Neural progenitor cell (in vitro differentiated cells): ENCODE measurements around the gene ARHGEF11. TPM values are rescaled to one million over a fixed set of nuclear protein-coding genes. Genes with fewer than 3 reads are reported as not detected.

Source experiments
- DNase-seq: peaks from one replicate; pipeline ENCODE4 v3.0.0-alpha.2; 2016; ENCODE audit warnings: low spot score
- H2AFZ ChIP-seq: fragments of 200-600 bp; sonication (generic); replicated peaks from 2 replicates; pipeline ENCODE4 v1.6.1; 2016; ENCODE audit warnings: antibody characterized with exemption
- H3F3A ChIP-seq: fragments of 200-600 bp; sonication (generic); 2 replicates; pipeline ENCODE4 v1.6.1; 2016; ENCODE audit warnings: antibody characterized with exemption, low read depth
- H3K27ac ChIP-seq: fragments of 200-600 bp; sonication (generic); 2 replicates; pipeline ENCODE4 v1.5.1; 2016; ENCODE audit warnings: mild to moderate bottlenecking
- H3K27me3 ChIP-seq: fragments of 200-600 bp; sonication (generic); 2 replicates; pipeline ENCODE4 v1.6.1; 2016; ENCODE audit warnings: mild to moderate bottlenecking, moderate library complexity
- H3K36me3 ChIP-seq: fragments of 200-600 bp; sonication (generic); 2 replicates; pipeline ENCODE4 v1.5.1; 2016
- H3K4me1 ChIP-seq: fragments of 200-600 bp; sonication (generic); 2 replicates; pipeline ENCODE4 v1.6.1; 2016; ENCODE audit warnings: mixed run types
- H3K4me2 ChIP-seq: fragments of 200-600 bp; sonication (generic); 2 replicates; pipeline ENCODE4 v1.6.1; 2016
- H3K4me3 ChIP-seq: fragments of 200-600 bp; sonication (generic); 2 replicates; pipeline ENCODE4 v1.5.1; 2016
- H3K79me2 ChIP-seq: fragments of 200-600 bp; sonication (generic); 2 replicates; pipeline ENCODE4 v1.6.1; 2016; ENCODE audit warnings: low read depth
- H3K9ac ChIP-seq: fragments of 200-600 bp; sonication (generic); 2 replicates; pipeline ENCODE4 v1.6.1; 2016
- H3K9me3 ChIP-seq: fragments of 200-600 bp; sonication (generic); 2 replicates; pipeline ENCODE4 v1.5.1; 2016; ENCODE audit warnings: low read depth
- H4K20me1 ChIP-seq: fragments of 200-600 bp; sonication (generic); 2 replicates; pipeline ENCODE4 v1.6.1; 2016; ENCODE audit warnings: low read depth
- H3K27ac Mint-ChIP-seq: 3 replicates; pipeline ENCODE4 v1.8.0; 2021; ENCODE audit warnings: mixed read lengths
- H3K27me3 Mint-ChIP-seq: 2 replicates; pipeline ENCODE4 v1.8.0; 2022; ENCODE audit warnings: low read depth, mild to moderate bottlenecking, inconsistent platforms, moderate library complexity, mixed read lengths; ENCODE audit not compliant: insufficient read depth
- H3K36me3 Mint-ChIP-seq: 3 replicates; pipeline ENCODE4 v1.8.0; 2021; ENCODE audit warnings: mixed read lengths
- H3K4me1 Mint-ChIP-seq: 3 replicates; pipeline ENCODE4 v1.8.0; 2021; ENCODE audit warnings: mixed read lengths
- H3K4me3 Mint-ChIP-seq: 3 replicates; pipeline ENCODE4 v1.8.0; 2021; ENCODE audit warnings: mild to moderate bottlenecking, moderate library complexity, mixed read lengths
- H3K9me3 Mint-ChIP-seq: 3 replicates; pipeline ENCODE4 v1.8.0; 2020; ENCODE audit warnings: mixed read lengths
- CTCF ChIP-seq: fragments of 200-600 bp; sonication (generic); IDR thresholded peaks from 2 replicates; pipeline ENCODE4 v1.5.1; 2017; ENCODE audit warnings: antibody characterized with exemption, mild to moderate bottlenecking
- EZH2 ChIP-seq: fragments of 200-600 bp; sonication (generic); IDR thresholded peaks from 2 replicates; pipeline ENCODE4 v1.6.1; 2017; ENCODE audit warnings: antibody characterized with exemption, mild to moderate bottlenecking, moderate library complexity
- EZH2phosphoT487 ChIP-seq: fragments of 200-600 bp; sonication (generic); IDR thresholded peaks from 2 replicates; pipeline ENCODE4 v1.6.1; 2017; ENCODE audit warnings: antibody characterized with exemption
- total RNA-seq: library from RNA; depleted of rRNA; stranded (reverse); fragments of >200 nt; gene quantifications from 2 replicates; pipeline ENCODE4 v1.2.3, GENCODE V29; 2015; ENCODE audit warnings: low replicate concordance

The ARHGEF11 gene
- total RNA-seq, 1 donor from 2014 or later, result 31.9 TPM

- no peaks in the 10 kb centered on the region for H4K20me1 ChIP-seq
- Mint-ChIP-seq H3K4me3 (no peak overlapping the region), H3K9me3 (no peaks in the 10 kb centered on the region), H3K27ac (no peak overlapping the region), H3K27me3 (peaks cover 8% of the 10 kb centered on the region), H3K36me3 (no peaks in the 10 kb centered on the region), H3K4me1 (peaks cover 9% of the 10 kb centered on the region)
- no peaks in the 10 kb centered on the region for H3K36me3 ChIP-seq
- no peaks in the 10 kb centered on the region for H3K27me3 ChIP-seq
- H3K4me3 ChIP-seq, result no peak overlapping the region
- H3K79me2 ChIP-seq, result no peaks in the 10 kb centered on the region
- no peaks in the 10 kb centered on the region for H3K9me3 ChIP-seq
- no peak for DNase-seq
- no peak overlapping the region for H3K4me2 ChIP-seq
- no peak overlapping the region for H3K27ac ChIP-seq
- no peak overlapping the region for H2AFZ ChIP-seq
- no peaks in the 10 kb centered on the region for H3F3A ChIP-seq
- H3K4me1 ChIP-seq, result no peaks in the 10 kb centered on the region
- H3K9ac ChIP-seq, result no peak overlapping the region
- TF ChIP-seq EZH2 (no peak), CTCF (no peak), EZH2phosphoT487 (no peak)
Observed at GRCh38 chr1:156905176-156905575, 140.4 kb downstream of the ARHGEF11 start.

- no peaks in the 10 kb centered on the region for H3K36me3 Mint-ChIP-seq
- no peaks in the 10 kb centered on the region for H3K36me3 ChIP-seq
- H3K4me1 ChIP-seq, result no peaks in the 10 kb centered on the region
- H3K27ac ChIP-seq, result no peak overlapping the region
- no peak overlapping the region for H3K9ac ChIP-seq
- no peak overlapping the region for H2AFZ ChIP-seq
- peak overlapping the region; percentile 42 for H3K27ac Mint-ChIP-seq
- TF ChIP-seq EZH2phosphoT487 (no peak), EZH2 (no peak), CTCF (no peak)
- DNase-seq, result no peak
- H3K4me3 Mint-ChIP-seq, result no peak overlapping the region
- H3K9me3 ChIP-seq, result no peaks in the 10 kb centered on the region
- H3K4me3 ChIP-seq, result no peak overlapping the region
- H4K20me1 ChIP-seq, result no peaks in the 10 kb centered on the region
- no peaks in the 10 kb centered on the region for H3F3A ChIP-seq
- H3K27me3 ChIP-seq, result no peaks in the 10 kb centered on the region
- peaks cover 8% of the 10 kb centered on the region for H3K27me3 Mint-ChIP-seq
- peaks cover 13% of the 10 kb centered on the region for H3K4me1 Mint-ChIP-seq
- no peaks in the 10 kb centered on the region for H3K79me2 ChIP-seq
- no peaks in the 10 kb centered on the region for H3K9me3 Mint-ChIP-seq
- no peak overlapping the region for H3K4me2 ChIP-seq
Observed at GRCh38 chr1:156904187-156904959, 141.2 kb downstream of the ARHGEF11 start.

- Mint-ChIP-seq H3K27me3 (peaks cover 8% of the 10 kb centered on the region), H3K36me3 (no peaks in the 10 kb centered on the region), H3K27ac (no peak overlapping the region), H3K4me3 (peak overlapping the region; percentile 22), H3K4me1 (peaks cover 16% of the 10 kb centered on the region), H3K9me3 (no peaks in the 10 kb centered on the region)
- Histone ChIP-seq H3K36me3 (no peaks in the 10 kb centered on the region), H3K9ac (no peak overlapping the region), H2AFZ (no peak overlapping the region), H3K4me3 (no peak overlapping the region), H3K4me2 (no peak overlapping the region), H3F3A (no peaks in the 10 kb centered on the region), H3K9me3 (no peaks in the 10 kb centered on the region), H3K27ac (no peak overlapping the region), H3K4me1 (no peaks in the 10 kb centered on the region), H3K79me2 (no peaks in the 10 kb centered on the region), H3K27me3 (peaks cover 7% of the 10 kb centered on the region), H4K20me1 (no peaks in the 10 kb centered on the region)
- TF ChIP-seq EZH2phosphoT487 (no peak), EZH2 (no peak), CTCF (no peak)
- no peak for DNase-seq
Observed at GRCh38 chr1:156903328-156904091, 142.0 kb downstream of the ARHGEF11 start.
